Measurements from ENCODE around the gene LRRC8D.

The LRRC8D gene

DNA sequence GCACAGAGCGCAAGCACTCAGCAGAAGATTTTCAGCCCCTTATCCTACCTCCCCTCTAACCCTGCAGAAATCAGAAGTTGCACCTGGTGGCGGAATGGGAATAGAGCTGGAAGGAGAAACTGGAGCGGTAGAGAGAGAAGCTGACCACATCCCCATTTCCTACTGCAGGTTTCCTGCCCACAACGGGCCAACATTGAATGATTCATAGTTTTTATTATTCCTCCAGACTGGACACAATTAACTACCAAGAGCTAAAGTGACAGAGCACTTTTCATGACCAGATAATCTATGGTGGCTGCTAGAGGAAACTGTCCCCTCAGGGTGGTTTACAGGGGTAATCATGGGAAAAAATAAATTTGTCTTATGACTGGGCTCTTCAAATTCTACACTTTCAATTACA, 21.3 kb upstream of the LRRC8D start:
- Histone ChIP-seq H3K36me3 (ENCODE audit: insufficient read depth, low read length) (no peaks in the 10 kb centered on the region), H3K9me3 (ENCODE audit: control insufficient read depth, insufficient read depth, low read length) (no peaks in the 10 kb centered on the region), H3K9ac (ENCODE audit: low read depth, low read length) (no peak overlapping the region), H3K4me1 (ENCODE audit: insufficient read depth, low read length) (no peaks in the 10 kb centered on the region)

DNA sequence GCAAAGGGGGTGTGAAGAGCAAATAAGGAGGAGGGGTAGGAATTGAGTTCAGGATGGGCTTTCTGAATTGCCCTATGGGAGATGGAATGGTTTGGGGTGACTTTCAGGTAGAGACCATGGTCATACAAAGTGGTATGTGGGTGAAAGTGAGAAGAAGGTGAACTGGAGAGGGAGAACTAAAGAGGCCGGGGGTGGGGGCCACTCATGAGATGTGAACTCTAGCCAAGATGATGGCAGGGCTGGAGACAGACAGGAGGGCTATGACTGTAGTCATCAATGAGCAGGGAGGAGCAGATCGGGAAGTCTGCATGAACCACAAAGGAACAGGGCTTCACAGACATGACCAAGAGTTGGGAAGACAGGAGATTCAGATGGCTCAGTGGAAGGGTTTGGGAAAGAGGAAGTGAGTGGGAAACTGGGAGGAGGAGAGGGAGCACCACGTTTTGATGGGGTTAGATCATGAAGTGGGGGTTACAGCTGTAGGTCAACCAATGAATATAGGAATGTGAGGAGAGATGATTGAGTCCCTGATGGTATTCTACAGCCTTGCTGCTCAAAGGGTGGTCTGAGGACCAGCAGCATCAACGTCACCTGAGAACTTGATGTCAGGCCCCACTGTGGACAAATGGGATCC, 20.7 kb upstream of the LRRC8D start:
- Histone ChIP-seq H3K9me3 (ENCODE audit: control insufficient read depth, insufficient read depth, low read length) (no peaks in the 10 kb centered on the region), H3K36me3 (ENCODE audit: insufficient read depth, low read length) (no peaks in the 10 kb centered on the region), H3K9ac (ENCODE audit: low read depth, low read length) (no peak overlapping the region), H3K4me1 (ENCODE audit: insufficient read depth, low read length) (no peaks in the 10 kb centered on the region)

DNA sequence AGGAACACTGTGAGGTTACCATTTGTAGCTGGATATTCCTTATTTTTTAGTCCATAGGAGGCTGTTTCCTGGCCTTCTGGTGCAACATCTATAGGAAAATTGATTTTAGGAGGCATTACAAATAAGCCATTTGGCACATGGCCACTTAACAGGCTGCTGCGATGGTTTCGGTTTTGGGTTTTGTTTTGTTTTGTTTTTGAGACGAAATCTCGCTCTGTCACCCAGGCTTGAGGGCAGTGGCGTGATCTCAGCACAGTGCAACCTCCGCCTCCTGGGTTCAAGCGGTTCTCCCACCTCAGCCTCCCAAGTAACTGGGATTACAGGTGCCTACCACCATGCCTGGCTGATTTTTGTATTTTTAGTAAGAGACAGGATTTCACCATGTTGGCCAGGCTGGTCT, 20.1 kb upstream of the LRRC8D start:
- H3K4me1 ChIP-seq (ENCODE audit: insufficient read depth, low read length), result no peaks in the 10 kb centered on the region

DNA sequence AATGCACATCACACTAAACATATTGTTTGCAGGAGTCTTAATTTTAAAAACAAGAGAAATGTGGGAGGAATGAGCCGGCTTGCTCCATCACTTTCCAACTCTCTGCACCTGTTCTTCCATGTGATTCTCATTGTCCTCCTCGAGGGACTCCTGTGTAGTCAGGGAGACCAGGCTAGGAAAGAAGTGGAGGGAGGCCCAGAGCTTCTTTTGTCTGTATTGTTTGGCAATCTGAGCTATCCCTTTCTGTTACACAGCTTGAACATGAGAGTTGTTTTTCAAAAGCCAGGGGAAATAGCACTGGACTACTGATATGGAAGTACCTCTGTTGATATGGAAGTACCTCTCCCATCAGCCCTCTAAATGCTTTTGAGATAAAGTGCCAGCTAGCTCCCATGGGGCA, 18.8 kb upstream of the LRRC8D start:
- no peaks in the 10 kb centered on the region for H3K9me3 ChIP-seq (ENCODE audit: control insufficient read depth, insufficient read depth, low read length)
- no peaks in the 10 kb centered on the region for H3K36me3 ChIP-seq (ENCODE audit: insufficient read depth, low read length)
- no peak overlapping the region for H3K9ac ChIP-seq (ENCODE audit: low read depth, low read length)
- no peaks in the 10 kb centered on the region for H3K4me1 ChIP-seq (ENCODE audit: insufficient read depth, low read length)

More for the DNA sequence above, 20.1 kb upstream of the LRRC8D start:
- H3K9ac ChIP-seq (ENCODE audit: low read depth, low read length), result no peak overlapping the region
- no peaks in the 10 kb centered on the region for H3K9me3 ChIP-seq (ENCODE audit: control insufficient read depth, insufficient read depth, low read length)
- H3K36me3 ChIP-seq (ENCODE audit: insufficient read depth, low read length), result no peaks in the 10 kb centered on the region

DNA sequence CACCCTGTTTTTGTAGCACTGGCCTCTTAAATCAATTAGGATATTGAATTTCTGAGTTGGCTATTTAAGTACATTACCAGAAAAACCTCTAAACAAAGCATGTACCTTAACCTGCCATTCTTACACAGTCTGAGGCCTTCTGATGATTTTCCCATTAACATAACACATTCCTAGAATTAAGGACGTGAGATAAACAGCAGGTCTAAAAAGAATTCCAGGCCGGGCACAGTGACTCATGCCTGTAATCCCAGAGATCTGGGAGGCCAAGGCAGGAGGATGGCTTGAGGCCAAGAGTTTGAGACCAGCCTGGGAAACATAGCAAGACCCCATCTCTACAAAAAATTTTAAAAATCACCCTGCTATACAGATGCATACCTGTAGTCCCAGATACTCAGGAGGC, 18.0 kb upstream of the LRRC8D start:
- Histone ChIP-seq H3K9ac (ENCODE audit: low read depth, low read length) (no peak overlapping the region), H3K4me1 (ENCODE audit: insufficient read depth, low read length) (no peaks in the 10 kb centered on the region), H3K36me3 (ENCODE audit: insufficient read depth, low read length) (no peaks in the 10 kb centered on the region), H3K9me3 (ENCODE audit: control insufficient read depth, insufficient read depth, low read length) (no peaks in the 10 kb centered on the region)

DNA sequence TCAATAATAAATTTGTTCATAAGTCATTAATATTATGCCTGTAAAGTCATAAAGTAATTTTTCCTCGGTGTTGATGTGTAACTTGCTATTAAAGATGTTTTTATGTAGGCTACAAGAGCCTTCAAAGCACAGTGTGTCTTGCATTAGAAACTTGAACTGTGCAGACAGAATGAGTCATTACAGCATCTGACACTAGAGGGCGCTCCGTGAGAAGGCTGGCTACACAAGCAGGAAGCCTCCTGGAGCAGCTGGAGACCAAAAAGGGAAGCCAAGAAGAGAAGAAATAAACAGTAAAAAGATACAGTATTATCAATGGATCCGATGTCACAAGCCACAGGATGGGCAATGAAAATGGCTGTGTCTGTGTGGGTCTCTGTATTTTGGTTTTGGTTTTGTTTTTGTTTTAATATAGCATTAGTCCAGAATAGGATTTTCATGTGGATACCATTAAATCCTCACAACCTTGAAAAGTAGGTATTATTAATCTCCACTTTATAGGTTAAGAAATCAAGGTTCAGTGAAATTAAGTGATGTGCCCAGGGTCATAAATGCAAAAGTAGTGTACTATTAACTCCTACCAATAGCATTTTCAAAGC, 16.1 kb upstream of the LRRC8D start:
- H3K36me3 ChIP-seq (ENCODE audit: insufficient read depth, low read length), result no peaks in the 10 kb centered on the region
- H3K9ac ChIP-seq (ENCODE audit: low read depth, low read length), result no peak overlapping the region
- H3K4me1 ChIP-seq (ENCODE audit: insufficient read depth, low read length), result peaks cover 16% of the 10 kb centered on the region
- no peaks in the 10 kb centered on the region for H3K9me3 ChIP-seq (ENCODE audit: control insufficient read depth, insufficient read depth, low read length)

DNA sequence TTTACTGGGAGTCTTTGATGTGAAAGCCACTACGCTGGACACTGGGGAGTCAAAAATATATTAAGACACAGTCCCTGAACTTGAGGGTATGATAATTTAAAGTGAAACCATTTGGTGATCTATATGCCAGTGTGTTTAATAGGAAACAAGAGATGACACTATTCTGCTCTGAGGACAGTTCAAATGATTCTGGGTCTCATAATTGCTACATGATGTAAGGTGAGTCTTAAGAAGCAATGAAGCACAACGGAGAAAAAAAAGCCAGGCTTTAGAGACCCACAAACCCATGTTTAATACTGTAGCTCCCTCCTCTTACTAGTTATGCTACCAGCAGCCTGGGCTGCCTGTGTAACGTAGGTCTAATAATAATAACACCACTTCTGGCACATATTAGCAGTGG, 14.2 kb upstream of the LRRC8D start:
- H3K9me3 ChIP-seq (ENCODE audit: control insufficient read depth, insufficient read depth, low read length), result no peaks in the 10 kb centered on the region
- no peaks in the 10 kb centered on the region for H3K36me3 ChIP-seq (ENCODE audit: insufficient read depth, low read length)
- peaks cover 16% of the 10 kb centered on the region for H3K4me1 ChIP-seq (ENCODE audit: insufficient read depth, low read length)
- no peak overlapping the region for H3K9ac ChIP-seq (ENCODE audit: low read depth, low read length)

DNA sequence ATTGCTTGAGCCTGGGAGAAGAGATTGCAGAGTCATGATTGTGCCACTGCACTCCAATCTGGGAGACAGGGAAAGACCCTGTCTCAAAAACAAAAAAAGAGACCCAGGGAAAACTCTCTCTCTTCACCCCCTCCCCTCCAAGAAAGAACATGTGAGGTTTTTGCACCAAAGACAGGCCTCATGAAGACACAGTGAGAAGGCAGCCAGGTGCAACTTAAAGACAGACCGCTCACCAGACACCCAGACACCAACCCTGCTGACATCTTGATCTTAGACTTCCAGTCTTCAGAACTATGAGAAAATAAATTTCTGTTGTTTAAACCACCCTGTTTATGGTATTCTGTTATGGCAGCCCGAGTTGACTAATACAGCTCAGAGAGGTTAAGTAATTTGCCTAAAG, 13.3 kb upstream of the LRRC8D start:
- no peaks in the 10 kb centered on the region for H3K9me3 ChIP-seq (ENCODE audit: control insufficient read depth, insufficient read depth, low read length)
- no peaks in the 10 kb centered on the region for H3K36me3 ChIP-seq (ENCODE audit: insufficient read depth, low read length)
- H3K9ac ChIP-seq (ENCODE audit: low read depth, low read length), result no peak overlapping the region
- H3K4me1 ChIP-seq (ENCODE audit: insufficient read depth, low read length), result peaks cover 16% of the 10 kb centered on the region

DNA sequence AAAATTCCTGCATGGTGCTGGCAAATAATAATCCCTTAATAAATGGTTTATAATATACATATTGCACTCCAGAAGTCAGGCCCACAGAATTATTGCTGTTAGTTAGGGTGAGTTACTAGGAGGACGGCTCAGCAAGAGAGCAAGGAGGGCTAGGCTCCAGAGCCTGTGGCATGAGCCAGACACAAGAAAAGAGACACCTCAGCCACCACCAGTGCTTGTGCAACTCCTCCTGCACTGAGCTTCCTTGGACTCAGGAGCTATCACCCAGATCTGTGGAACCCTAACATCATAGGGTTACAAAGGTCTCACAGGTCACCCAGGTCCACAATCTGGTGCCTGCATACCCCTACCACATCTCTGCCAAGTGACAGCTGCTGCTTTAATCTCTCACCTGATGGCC, 12.8 kb upstream of the LRRC8D start:
- Histone ChIP-seq H3K4me1 (ENCODE audit: insufficient read depth, low read length) (peaks cover 16% of the 10 kb centered on the region), H3K9me3 (ENCODE audit: control insufficient read depth, insufficient read depth, low read length) (no peaks in the 10 kb centered on the region), H3K9ac (ENCODE audit: low read depth, low read length) (no peak overlapping the region), H3K36me3 (ENCODE audit: insufficient read depth, low read length) (no peaks in the 10 kb centered on the region)

DNA sequence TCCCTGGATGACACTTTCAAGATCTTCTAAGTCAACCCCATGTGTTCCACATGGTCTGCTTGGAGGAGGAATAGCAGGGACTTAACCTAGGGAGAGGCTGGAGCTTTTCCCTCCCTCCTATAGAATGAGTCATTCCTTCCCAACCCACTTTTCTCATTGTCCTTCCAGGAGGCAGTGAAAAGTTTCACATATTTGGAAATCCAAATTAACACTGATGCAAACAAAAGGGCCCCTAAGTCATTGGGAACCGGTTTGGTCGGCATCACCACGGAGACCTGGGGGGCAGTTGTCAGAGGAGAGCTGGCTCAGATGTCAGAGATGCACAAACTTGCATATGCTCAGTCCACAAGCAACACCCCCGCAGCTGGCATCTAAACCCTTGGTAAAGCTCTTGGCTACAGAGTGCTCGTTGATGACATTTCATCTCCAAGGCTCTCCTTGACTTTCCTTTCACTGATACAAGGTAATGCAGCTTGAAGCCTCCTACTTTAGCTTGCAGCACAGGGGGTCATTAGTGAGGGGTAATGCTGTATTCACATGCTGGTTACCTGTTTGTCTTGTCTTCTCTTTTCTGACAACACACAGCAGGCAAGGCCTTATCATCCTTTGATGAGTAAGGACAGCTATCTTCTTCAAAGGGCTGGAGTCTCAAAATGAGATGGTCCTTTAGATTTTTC, 12.3 kb upstream of the LRRC8D start:
- H3K9ac ChIP-seq (ENCODE audit: low read depth, low read length), result no peak overlapping the region
- peaks cover 16% of the 10 kb centered on the region for H3K4me1 ChIP-seq (ENCODE audit: insufficient read depth, low read length)
- H3K9me3 ChIP-seq (ENCODE audit: control insufficient read depth, insufficient read depth, low read length), result no peaks in the 10 kb centered on the region
- no peaks in the 10 kb centered on the region for H3K36me3 ChIP-seq (ENCODE audit: insufficient read depth, low read length)

DNA sequence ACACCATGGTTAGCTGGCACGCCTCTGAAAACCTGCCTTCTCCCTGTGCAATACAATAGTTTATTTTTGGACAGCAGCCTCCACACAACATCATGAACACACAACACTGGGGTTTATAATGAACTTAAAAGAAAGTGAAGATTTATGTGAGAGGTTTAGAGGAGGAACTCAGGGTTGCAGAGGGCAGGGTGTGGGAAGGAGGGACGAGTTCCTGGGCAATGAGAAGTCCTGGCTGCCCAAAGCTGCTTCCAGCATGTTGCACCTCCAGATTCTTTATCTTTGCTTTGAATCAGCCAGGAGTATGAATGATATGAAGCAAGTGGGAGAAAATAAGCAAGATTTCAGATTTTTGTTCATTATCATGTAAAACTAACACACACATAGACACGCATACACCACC, 11.3 kb upstream of the LRRC8D start:
- Histone ChIP-seq H3K4me1 (ENCODE audit: insufficient read depth, low read length) (peaks cover 16% of the 10 kb centered on the region), H3K9me3 (ENCODE audit: control insufficient read depth, insufficient read depth, low read length) (no peaks in the 10 kb centered on the region), H3K36me3 (ENCODE audit: insufficient read depth, low read length) (no peaks in the 10 kb centered on the region)

DNA sequence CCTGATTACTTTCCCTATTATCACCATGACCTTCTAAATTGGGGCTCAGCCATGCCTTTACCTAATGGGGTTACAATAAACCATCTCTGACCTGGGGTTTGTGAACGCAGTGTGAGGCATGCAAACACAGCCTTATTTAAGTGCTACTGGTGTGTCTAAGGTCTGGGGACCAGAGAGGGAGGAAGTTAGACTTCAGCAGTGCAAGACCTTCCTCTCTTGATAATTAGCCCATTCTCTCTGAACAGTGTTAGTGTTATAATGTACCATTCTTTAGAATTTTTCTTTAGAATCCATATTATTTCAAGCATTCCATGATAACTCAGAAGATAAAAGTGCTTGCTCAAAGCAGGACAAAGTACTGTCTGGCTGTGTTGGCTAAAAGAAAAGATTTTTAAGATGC, 10.5 kb upstream of the LRRC8D start:
- Histone ChIP-seq H3K36me3 (ENCODE audit: insufficient read depth, low read length) (no peaks in the 10 kb centered on the region), H3K9ac (ENCODE audit: low read depth, low read length) (no peak overlapping the region), H3K4me1 (ENCODE audit: insufficient read depth, low read length) (peaks cover 16% of the 10 kb centered on the region), H3K9me3 (ENCODE audit: control insufficient read depth, insufficient read depth, low read length) (no peaks in the 10 kb centered on the region)

More for the DNA sequence above, 11.3 kb upstream of the LRRC8D start:
- H3K9ac ChIP-seq (ENCODE audit: low read depth, low read length), result no peak overlapping the region

DNA sequence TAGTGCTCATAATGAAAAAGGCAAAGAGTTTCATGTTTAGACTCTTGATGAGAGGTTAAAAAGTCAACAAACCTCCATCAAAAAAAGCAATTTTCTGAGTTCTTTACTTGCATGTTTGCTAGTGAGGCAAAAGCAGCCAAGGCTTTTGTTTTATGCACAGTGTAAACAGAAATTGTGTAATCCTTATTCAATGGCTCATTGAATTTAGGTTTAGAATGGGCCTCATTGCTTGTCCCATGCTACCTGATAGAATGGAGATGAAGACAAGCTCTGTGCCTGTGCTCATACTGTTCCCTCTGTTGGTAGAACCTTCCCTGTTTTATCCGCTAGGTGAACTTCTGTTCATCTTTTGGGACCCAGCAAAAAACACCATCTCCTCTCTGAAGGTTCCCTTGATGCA, 10.0 kb upstream of the LRRC8D start:
- no peak overlapping the region for H3K9ac ChIP-seq (ENCODE audit: low read depth, low read length)
- H3K36me3 ChIP-seq (ENCODE audit: insufficient read depth, low read length), result no peaks in the 10 kb centered on the region
- H3K9me3 ChIP-seq (ENCODE audit: control insufficient read depth, insufficient read depth, low read length), result no peaks in the 10 kb centered on the region
- H3K4me1 ChIP-seq (ENCODE audit: insufficient read depth, low read length), result peaks cover 16% of the 10 kb centered on the region

DNA sequence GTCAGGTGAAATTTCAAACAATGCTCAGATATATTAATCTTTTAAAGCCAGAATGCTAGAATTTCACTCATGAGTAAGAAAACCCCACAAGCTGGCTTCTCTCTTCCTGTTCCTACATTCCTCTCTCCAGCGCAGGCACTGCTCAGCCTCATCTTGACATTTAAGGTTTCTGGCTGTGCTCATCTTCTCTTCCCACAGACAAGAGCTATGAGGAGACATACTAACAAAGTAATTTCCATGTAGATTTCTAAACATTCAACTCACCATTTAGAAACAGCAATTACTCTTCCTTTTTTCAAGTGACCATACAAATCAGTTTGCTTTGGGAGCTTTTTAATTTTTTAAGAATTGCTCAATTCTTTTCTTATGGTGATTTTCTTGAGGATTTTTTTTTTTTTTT, 7.8 kb upstream of the LRRC8D start:
- no peak overlapping the region for H3K9ac ChIP-seq (ENCODE audit: low read depth, low read length)
- peaks cover 16% of the 10 kb centered on the region for H3K4me1 ChIP-seq (ENCODE audit: insufficient read depth, low read length)
- no peaks in the 10 kb centered on the region for H3K36me3 ChIP-seq (ENCODE audit: insufficient read depth, low read length)
- no peaks in the 10 kb centered on the region for H3K9me3 ChIP-seq (ENCODE audit: control insufficient read depth, insufficient read depth, low read length)

DNA sequence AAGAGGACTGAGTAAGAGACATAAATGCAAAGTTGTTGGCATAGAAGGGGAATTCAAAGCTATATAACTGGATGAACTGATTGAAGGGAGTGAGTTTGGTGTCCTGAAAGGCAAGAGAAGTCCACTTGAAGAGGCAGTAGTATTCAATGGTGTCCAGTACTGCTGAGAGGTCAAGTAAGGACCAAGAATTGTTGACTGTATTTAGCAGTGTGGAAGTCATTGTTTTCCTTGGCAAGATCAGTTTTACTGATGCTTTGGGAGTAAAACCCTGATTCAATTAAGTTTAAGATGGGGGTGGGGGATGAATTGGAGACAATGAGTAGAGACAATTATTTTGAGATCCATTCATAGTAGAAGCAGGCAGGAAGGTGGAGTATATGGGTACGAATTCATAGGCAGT, 5.8 kb upstream of the LRRC8D start:
- H3K36me3 ChIP-seq (ENCODE audit: insufficient read depth, low read length), result no peaks in the 10 kb centered on the region
- H3K9ac ChIP-seq (ENCODE audit: low read depth, low read length), result no peak overlapping the region
- H3K9me3 ChIP-seq (ENCODE audit: control insufficient read depth, insufficient read depth, low read length), result no peaks in the 10 kb centered on the region
- 0 out of 2 replicates have a peak, but pooled peaks cover 4% of the 10 kb centered on the region for H3K4me1 ChIP-seq (ENCODE audit: insufficient read depth, low read length)
